Erythroblast (primary cell): Measurements from ENCODE around the gene SLC25A3.
A peak's percentile ranks its signal among the peaks of the same experiment; 100 is the strongest.
"Not testable (repeated sequence)": the region's sequence is repeated elsewhere in the genome, so short reads cannot be mapped to it uniquely, and the experiment has no call there.

Source experiments
- DNase-seq, 2 experiments: peaks; one replicate each; lab custom pipeline; 2025; lab: John Stamatoyannopoulos, UW
- GATA1 ChIP-seq: IDR thresholded peaks from 2 replicates; pipeline ENCODE4 v1.6.1; 2011; ENCODE audit warnings: low read depth, mild to moderate bottlenecking, control low read depth, low read length, moderate library complexity
- POLR2A ChIP-seq: IDR thresholded peaks from 2 replicates; pipeline ENCODE4 v1.6.1; 2011; ENCODE audit warnings: mild to moderate bottlenecking, low read length

The SLC25A3 gene

DNA sequence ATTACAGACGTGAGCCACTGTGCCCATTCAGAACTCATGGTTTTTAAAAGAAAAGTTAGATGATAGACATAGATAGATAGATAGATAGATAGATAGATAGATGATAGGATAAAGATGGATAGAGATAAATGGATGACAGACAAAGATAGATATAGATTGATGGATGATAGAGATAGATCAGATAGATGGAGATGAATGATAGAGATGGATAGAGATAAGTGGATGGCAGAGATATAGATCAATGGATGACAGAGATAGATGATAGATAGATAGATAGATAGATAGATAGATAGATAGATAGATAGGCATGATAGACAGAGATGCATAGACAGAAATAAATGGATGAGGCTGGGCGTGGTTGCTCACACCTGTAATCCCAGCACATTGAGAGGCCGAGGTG is 13.7 kb upstream of the SLC25A3 start:
- DNase-seq, result no peak
- no peak for TF ChIP-seq GATA1

DNA sequence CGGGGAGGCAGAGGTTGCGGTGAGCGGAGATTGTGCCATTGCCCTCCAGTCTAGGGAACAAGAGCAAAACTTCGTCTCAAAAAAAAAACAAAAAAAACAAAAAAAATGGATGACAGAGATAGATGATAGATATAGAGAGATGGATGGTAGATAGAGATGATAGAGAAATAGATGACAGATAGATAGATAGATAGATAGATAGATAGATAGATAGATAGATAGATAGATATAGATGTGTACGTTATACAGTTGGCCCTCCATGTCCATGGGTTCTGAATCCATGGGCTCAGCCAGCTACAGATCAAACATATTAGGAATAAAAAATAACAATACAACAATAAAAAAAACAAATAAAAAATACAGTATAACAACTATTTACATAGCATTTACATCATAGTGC is 12.8 kb upstream of the SLC25A3 start:
- no peak for DNase-seq
- no peak for TF ChIP-seq POLR2A
- no peak for TF ChIP-seq GATA1

DNA sequence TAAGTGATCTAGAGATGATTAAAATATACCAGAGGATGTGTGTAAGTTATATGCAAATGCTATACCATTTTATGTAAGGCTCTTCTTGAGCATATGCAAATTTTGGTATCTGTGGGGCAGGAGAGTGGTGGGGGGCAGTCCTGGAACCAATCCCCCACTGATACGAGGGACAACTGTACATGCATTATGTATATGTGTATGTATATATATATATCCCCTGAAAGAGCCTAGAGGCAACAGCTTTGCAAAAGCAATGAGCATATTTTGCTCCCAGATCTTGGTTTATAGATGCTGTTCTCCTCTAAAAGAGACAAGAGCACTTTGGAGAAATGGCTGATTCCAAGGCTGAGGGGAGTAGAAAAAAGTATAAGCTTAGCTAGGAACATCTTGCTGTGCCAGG is 12.4 kb upstream of the SLC25A3 start:
- no peak for DNase-seq
- no peak for TF ChIP-seq POLR2A
- TF ChIP-seq GATA1, result no peak

DNA sequence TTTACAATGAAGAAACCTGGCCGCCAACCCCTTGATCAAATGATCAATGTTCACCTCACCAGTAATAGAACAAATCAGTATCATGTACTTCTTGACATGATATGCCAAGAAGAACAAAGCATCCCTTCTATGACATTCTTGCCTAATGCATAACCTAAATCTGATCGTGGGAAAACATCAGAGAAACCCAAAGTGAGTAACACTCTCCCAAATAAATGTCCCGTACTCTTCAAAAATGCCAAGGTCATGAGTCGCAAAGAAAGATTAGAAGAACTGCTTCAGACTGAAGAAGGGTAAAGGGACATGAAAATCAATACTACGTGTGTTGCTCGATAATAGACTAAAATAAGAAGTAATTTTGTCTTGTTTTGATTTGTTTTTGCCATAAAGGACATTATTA is 11.4 kb upstream of the SLC25A3 start:
- no peak for DNase-seq

DNA sequence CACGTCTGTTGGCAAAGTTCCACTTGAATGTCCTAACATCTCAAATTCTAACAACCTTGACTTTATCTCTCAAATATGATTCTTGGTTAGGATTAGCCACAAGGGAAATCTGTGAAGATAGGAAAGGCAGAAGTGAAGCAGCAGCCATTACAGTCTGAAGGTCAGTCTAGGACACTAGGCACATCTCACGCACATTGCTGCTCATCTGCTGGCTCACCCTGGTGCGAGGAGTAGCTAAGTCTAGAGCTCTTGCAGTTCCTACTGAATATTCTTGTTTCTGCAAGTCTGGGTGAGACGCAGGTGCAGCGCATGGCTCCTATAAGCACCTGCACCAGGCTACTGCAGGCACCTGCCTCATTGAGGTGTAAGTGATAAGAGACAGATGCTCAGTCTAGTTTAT is 6.4 kb upstream of the SLC25A3 start:
- no peak for DNase-seq
- TF ChIP-seq POLR2A, result no peak
- no peak for TF ChIP-seq GATA1

More for the DNA sequence above, 11.4 kb upstream of the SLC25A3 start:
- TF ChIP-seq POLR2A (no peak), GATA1 (no peak)

DNA sequence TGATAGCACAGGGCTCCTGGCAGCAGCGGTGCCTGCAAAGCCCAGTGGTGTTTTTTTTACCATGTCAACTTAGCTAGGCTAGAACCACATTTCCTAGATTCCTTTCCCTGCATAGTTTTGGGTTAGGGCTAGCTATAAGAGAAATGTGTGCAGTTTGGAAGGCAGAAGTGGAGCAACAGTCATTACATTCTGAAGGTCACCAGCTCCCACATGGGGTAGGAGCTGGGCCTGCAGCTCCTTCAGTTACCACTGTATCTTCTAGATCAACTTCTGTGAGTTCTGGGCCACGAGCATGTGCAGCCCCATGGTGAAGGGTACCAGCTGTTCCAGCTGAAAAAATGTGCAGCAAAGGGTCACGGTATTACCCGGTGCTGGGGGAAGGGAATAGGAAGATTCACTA is 2.3 kb upstream of the SLC25A3 start:
- peak; percentile 17 to 21 for DNase-seq

DNA sequence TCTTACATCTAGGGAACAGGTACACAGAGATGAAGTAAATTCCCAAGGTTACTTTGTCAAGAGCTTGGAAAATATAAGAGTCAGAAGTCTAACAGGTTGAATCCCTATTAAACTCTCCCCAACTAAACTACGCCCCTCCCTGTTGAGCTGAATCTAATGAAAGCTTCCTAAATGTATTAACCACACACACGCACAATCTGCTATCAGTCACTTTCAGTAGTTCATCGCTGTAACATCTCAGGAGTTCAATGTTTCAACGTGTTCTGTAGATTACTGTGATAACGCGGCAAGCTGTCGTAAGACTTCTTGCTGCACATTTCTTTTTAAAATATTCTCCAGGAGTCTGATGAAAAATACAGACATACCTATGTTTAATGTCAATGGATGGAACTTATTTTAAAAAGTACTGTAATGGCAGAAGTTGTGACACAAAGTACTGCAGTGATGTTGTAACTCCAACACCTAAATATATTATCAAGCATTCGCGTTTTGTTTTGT is 612 bp upstream of the SLC25A3 start:
- peak in 1 of 2 experiments; percentile 74 for DNase-seq
- no peak for TF ChIP-seq POLR2A
- TF ChIP-seq GATA1, result no peak

More for the DNA sequence above, 2.3 kb upstream of the SLC25A3 start:
- TF ChIP-seq POLR2A (no peak), GATA1 (no peak)

DNA sequence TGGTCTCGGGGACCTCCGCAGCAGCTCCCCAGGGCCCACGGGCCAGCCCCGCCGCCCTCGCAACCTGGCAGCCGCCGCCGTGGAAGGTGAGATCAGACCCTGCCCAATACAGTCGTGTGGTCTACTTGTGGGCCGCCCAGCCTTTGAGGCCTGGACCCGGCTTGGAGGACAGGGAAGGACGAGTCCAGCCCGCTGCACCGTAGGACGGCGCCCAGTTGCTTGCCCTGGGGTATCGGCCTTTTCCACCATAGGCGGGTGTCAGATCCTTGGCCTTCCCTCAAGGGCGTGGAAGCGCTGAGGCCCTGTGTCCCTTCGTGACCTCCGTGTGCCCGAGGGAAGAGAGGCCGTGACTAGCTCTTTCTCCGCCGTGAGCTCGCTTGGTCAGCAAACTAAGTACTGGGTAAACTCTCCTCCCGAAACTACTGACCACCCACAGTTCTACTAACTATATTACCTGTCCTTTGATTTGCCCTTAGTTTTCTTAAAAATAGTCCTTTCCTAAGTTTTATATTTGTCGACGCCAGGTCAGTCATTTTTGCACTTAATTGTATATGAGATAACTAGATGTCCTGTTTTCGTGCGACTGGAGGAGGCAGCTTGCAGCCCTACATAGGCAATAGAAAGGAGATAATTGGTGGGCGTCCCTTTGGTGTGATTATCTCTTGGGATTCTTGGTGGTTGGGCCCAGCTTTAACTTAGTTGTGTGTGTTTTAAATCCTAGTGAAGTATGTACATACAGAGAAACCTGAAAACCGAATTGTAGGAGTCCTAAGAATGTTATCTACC is 757 bp downstream of the SLC25A3 start:
- no peak for TF ChIP-seq GATA1
- TF ChIP-seq POLR2A, result no peak
- peak; percentile 81 to 88 for DNase-seq

DNA sequence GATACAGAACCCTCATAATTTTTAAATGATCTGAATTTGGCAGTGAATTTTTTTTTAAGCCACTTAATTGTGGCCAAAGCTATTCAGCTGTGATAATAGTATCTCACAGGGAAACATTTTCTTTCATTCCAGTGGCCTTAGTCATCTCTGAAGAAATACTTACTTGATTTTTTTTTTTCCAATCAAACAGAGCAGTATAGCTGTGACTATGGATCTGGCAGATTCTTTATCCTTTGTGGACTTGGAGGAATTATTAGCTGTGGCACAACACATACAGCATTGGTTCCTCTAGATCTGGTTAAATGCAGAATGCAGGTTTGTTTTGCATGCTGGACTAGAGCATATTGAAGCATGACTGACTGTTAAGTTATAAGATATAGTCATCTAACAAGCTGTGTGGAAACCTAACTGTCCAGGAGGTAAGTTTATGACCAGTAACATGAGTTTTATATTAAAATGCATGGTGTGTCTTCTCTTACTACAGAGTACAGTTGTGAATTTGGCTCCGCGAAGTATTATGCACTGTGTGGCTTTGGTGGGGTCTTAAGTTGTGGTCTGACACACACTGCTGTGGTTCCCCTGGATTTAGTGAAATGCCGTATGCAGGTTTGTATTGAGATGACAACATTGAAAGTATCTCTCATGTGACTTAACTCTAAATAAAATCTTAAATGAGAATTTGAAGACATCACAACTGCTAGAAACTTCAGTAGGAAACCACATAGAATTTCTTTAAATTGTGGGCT is 1.9 kb downstream of the SLC25A3 start:
- TF ChIP-seq POLR2A (no peak), GATA1 (no peak)
- DNase-seq, result peak; percentile 50 to 63

DNA sequence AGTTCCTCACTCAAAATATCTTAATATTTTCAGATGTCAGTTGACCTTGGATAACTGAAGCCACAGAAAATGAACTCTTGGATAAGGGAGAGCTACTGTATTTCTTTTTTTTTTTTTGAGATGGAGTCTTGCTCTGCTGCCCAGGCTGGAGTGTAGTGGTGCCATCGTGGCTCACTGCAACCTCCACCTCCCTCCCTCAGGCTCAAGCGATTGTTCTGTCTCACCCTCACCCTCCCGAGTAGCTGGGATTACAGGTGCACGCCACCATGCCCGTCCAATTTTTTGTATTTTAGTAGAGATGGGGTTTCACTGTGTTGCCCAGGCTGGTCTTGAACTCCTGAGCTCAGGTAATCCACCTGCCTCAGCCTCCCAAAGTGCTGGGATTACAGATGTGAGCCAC is 3.8 kb downstream of the SLC25A3 start:
- DNase-seq, result not testable (repeated sequence)

DNA sequence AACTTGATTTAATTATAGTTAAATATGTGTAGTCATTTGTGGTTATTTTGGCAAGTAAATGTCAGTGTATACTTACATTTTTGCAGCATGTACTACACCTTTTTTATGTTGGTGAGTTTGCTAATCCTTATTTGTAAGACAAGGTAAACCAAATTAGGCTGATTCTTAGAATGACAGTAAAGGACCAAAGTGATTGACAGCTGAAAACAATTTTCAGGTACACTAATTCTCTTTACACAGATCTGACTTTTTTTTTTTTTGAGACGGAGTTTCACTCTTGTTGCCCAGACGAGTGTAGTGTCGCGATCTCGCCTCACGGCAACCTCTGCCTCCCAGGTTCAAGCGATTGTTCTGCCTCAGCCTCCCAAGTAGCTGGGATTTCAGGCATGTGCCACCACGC is 8.4 kb downstream of the SLC25A3 start:
- no peak for DNase-seq
- TF ChIP-seq POLR2A (no peak), GATA1 (no peak)

DNA sequence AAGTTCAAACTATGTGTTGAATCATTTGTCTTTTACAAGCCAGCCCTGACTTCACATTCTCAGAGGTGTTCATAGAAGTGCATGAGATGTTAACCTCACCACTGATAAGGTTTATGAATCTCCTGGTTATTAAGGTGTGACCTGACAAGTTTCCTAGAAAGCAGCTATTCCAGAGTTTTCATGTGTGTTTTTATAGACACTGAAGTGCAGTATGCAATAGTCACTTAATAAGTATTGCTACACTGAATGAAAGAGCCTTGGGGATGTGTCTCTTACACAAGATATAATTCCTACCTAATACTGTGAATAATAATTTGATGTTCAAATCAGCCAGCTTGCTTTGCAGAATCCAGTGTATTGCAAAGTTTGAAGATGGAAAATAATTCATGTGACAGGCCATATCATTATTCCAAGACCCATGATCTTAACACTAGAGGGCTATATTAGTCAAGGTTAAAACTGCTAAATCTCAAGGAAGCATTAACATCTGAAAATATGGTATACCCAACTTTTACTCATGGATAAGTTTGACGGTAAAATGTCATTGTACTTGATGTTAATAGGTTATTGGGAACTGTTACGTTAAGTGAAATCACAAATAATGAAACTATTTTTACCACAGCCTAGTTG is 13.0 kb downstream of the SLC25A3 start:
- no peak for TF ChIP-seq POLR2A
- no peak for TF ChIP-seq GATA1
- DNase-seq, result no peak

DNA sequence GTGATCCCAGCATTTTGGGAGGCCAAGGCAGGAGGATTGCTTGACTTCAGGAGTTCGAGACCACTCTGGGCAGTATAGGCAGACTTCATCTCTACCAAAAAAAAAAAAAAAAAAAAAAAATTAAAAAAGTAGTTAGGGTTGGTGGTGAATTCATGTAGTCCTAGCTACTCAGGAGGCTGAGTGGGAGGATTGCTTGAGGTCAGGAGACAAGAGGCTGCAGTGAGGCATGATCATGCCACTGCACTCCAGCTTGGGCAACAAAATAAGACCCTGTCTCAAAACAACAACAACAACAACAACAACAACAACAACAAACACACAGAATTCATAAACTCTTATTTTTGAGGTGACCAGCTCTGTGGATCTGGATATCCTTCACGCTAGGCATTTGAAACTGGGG is 17.1 kb downstream of the SLC25A3 start:
- DNase-seq, result no peak
- no peak for TF ChIP-seq POLR2A
- no peak for TF ChIP-seq GATA1
